ENCODE results near the gene PRKAG2. TPM values are rescaled to one million over a fixed set of nuclear protein-coding genes. Genes with fewer than 3 reads are reported as not detected.
A peak's percentile ranks its signal among the peaks of the same experiment; 100 is the strongest.

Gene PRKAG2
- total RNA-seq, 1 donor from 2014 or later, result 20.6 TPM

- peaks cover 8% of the 10 kb centered on the region for H3K4me1 Mint-ChIP-seq (ENCODE audit: low read depth)
- no peak overlapping the region for H3K4me3 Mint-ChIP-seq (ENCODE audit: low read depth)
- TF ChIP-seq, protein P1, sequence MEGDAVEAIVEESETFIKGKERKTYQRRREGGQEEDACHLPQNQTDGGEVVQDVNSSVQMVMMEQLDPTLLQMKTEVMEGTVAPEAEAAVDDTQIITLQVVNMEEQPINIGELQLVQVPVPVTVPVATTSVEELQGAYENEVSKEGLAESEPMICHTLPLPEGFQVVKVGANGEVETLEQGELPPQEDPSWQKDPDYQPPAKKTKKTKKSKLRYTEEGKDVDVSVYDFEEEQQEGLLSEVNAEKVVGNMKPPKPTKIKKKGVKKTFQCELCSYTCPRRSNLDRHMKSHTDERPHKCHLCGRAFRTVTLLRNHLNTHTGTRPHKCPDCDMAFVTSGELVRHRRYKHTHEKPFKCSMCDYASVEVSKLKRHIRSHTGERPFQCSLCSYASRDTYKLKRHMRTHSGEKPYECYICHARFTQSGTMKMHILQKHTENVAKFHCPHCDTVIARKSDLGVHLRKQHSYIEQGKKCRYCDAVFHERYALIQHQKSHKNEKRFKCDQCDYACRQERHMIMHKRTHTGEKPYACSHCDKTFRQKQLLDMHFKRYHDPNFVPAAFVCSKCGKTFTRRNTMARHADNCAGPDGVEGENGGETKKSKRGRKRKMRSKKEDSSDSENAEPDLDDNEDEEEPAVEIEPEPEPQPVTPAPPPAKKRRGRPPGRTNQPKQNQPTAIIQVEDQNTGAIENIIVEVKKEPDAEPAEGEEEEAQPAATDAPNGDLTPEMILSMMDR (IDR thresholded peaks at IDR 0.05; ENCODE audit: unreplicated experiment), result no peak
- H3K27me3 Mint-ChIP-seq, result peaks cover 31% of the 10 kb centered on the region
- H3K27ac Mint-ChIP-seq, result no peak overlapping the region
- no peaks in the 10 kb centered on the region for H3K36me3 Mint-ChIP-seq (ENCODE audit: insufficient read depth)
- no peaks in the 10 kb centered on the region for H3K9me3 Mint-ChIP-seq (ENCODE audit: low read depth)
- no peak for DNase-seq (ENCODE audit: low spot score, unreplicated experiment)
Measured at GRCh38 chr7:151854720-151855071, 22.2 kb downstream of the PRKAG2 start.

- DNase-seq (ENCODE audit: low spot score, unreplicated experiment), result no peak
- H3K36me3 Mint-ChIP-seq (ENCODE audit: insufficient read depth), result no peaks in the 10 kb centered on the region
- TF ChIP-seq, protein P1 (IDR thresholded peaks at IDR 0.05; ENCODE audit: unreplicated experiment), result no peak
- H3K4me3 Mint-ChIP-seq (ENCODE audit: low read depth), result no peak overlapping the region
- peaks cover 33% of the 10 kb centered on the region for H3K27me3 Mint-ChIP-seq
- no peaks in the 10 kb centered on the region for H3K9me3 Mint-ChIP-seq (ENCODE audit: low read depth)
- H3K27ac Mint-ChIP-seq, result no peak overlapping the region
- H3K4me1 Mint-ChIP-seq (ENCODE audit: low read depth), result peaks cover 8% of the 10 kb centered on the region
Measured at GRCh38 chr7:151853896-151854719, 22.8 kb downstream of the PRKAG2 start.

DNA sequence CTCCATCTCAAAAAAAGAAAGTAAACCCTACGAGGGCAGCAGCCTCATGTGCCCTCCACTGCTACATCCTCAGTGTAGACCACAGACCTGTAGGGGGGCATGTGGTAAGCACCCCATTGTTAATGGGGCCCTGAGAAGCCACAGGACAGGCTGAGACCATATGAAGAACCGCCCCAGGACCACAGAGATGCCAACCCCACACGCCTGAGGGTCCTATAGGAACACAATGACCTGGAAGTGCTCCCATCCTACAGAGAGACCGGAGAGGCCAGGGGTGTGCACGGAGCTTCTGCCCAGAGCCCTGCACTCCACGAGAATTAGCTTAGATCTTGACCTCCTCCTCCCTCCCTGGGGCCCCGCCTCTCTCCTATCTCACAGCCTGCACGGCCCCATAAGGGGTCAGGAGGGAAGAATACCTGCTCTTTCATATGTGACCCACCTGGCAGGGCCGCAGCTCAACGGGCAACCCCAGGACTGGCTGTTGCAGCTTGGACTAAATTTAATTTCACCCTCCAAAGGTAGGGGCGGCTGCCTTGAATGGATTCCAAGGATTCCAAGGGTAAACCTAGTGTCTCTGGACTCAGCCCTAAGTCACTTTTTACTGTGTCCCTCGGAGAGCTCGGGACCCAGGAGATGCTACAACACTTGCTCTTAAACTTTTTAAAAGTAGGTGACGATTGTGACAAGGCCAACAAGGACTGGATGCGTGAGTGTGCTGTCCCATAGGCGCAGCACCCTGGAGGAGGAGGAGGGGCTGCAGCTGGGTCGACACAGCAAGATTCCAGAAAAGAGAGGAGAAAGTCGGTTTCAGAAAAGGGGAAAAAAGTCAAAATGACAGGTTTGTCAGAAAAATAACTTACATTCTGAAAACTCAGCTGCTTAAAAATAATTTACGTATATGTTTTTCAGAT, 24.2 kb downstream of the PRKAG2 start:
- Mint-ChIP-seq H3K9me3 (ENCODE audit: low read depth) (no peaks in the 10 kb centered on the region), H3K27ac (no peak overlapping the region), H3K4me3 (ENCODE audit: low read depth) (no peak overlapping the region), H3K27me3 (peaks cover 26% of the 10 kb centered on the region), H3K36me3 (ENCODE audit: insufficient read depth) (no peaks in the 10 kb centered on the region), H3K4me1 (ENCODE audit: low read depth) (peaks cover 8% of the 10 kb centered on the region)
- DNase-seq (ENCODE audit: low spot score, unreplicated experiment), result no peak
- TF ChIP-seq, protein P1 (IDR thresholded peaks at IDR 0.05; ENCODE audit: unreplicated experiment), result no peak

- Mint-ChIP-seq H3K9me3 (ENCODE audit: low read depth) (no peaks in the 10 kb centered on the region), H3K27me3 (peaks cover 23% of the 10 kb centered on the region), H3K36me3 (ENCODE audit: insufficient read depth) (no peaks in the 10 kb centered on the region), H3K27ac (no peak overlapping the region), H3K4me3 (ENCODE audit: low read depth) (no peak overlapping the region), H3K4me1 (ENCODE audit: low read depth) (peaks cover 8% of the 10 kb centered on the region)
- DNase-seq (ENCODE audit: low spot score, unreplicated experiment), result no peak
- TF ChIP-seq, protein P1 (IDR thresholded peaks at IDR 0.05; ENCODE audit: unreplicated experiment), result no peak
Measured at GRCh38 chr7:151851782-151852181, 25.1 kb downstream of the PRKAG2 start.

DNA sequence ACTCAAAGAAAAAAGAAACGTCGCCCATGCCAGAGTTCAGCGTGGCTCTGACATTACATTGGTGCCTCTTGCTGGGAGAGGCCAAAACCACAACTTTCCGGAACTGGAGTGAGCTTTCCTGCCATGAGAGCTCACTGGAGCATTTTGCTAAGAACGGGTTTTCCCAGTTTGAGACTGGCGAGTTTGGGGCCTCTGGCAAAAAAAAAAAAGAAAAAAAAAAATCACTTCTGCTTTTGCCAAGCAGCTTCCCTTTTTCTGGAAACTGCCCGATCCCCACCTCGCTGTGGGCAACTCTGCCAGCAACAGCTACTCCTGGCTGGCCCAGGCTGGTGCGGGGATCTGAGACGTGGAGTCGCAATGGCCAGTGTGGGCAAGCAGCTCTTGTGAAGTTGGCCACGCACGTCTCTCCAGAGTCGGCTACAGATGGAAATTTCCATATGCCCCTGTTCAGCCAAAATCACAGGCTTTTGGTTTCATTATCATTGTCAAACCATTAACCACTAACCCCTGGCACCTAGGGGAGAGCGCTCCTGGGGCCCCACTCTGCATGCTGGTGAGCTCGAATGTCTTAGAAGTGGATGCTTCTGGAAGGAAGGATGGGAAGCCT, 25.7 kb downstream of the PRKAG2 start:
- Mint-ChIP-seq H3K36me3 (ENCODE audit: insufficient read depth) (no peaks in the 10 kb centered on the region), H3K27ac (peak overlapping the region; percentile 9), H3K4me3 (ENCODE audit: low read depth) (no peak overlapping the region), H3K4me1 (ENCODE audit: low read depth) (peaks cover 8% of the 10 kb centered on the region), H3K9me3 (ENCODE audit: low read depth) (no peaks in the 10 kb centered on the region), H3K27me3 (peaks cover 22% of the 10 kb centered on the region)
- TF ChIP-seq, protein P1 (IDR thresholded peaks at IDR 0.05; ENCODE audit: unreplicated experiment), result no peak
- no peak for DNase-seq (ENCODE audit: low spot score, unreplicated experiment)
